Naive B cell (primary cell): ENCODE data around the gene DEAF1. TPM values are rescaled to one million over a fixed set of nuclear protein-coding genes. Genes with fewer than 3 reads are reported as not detected.
A peak's percentile ranks its signal among the peaks of the same experiment; 100 is the strongest.

ENCODE experiments used
- ATAC-seq, 2 donors: fragments of 150-1000 bp; cut with Tn5 transposase; 2 replicates each; pipeline ENCODE4 v1.10.0; 2021; ENCODE audit warnings: low read depth in 2 of 2, mild to moderate bottlenecking in 2 of 2, moderate library complexity in 2 of 2
- DNase-seq: peaks from one replicate; pipeline ENCODE4 v3.0.0; 2022
- H3K27ac Mint-ChIP-seq, 6 donors: one replicate each; pipeline ENCODE4 v1.8.0; 2020 to 2022; ENCODE audit warnings: mild to moderate bottlenecking in 6 of 6, mixed read lengths in 6 of 6, moderate library complexity in 5 of 6, inconsistent platforms in 2 of 6
- H3K27me3 Mint-ChIP-seq, 3 donors: one replicate each; pipeline ENCODE4 v1.8.0; 2021 to 2022; ENCODE audit warnings: mixed read lengths in 3 of 3, mild to moderate bottlenecking in 1 of 3
- H3K36me3 Mint-ChIP-seq, 2 donors: one replicate each; pipeline ENCODE4 v1.8.0; 2020 to 2022; ENCODE audit warnings: mixed read lengths in 2 of 2, inconsistent platforms in 1 of 2, mild to moderate bottlenecking in 1 of 2
- H3K4me1 Mint-ChIP-seq, 3 donors: one replicate each; pipeline ENCODE4 v1.8.0; 2020 to 2022; ENCODE audit warnings: mixed read lengths in 3 of 3, inconsistent platforms in 1 of 3, mild to moderate bottlenecking in 1 of 3, moderate library complexity in 1 of 3
- H3K4me3 Mint-ChIP-seq, 8 donors: one replicate each; pipeline ENCODE4 v1.8.0; 2020 to 2022; ENCODE audit warnings: mild to moderate bottlenecking in 8 of 8, mixed read lengths in 8 of 8, moderate library complexity in 8 of 8, inconsistent platforms in 2 of 8
- H3K9me3 Mint-ChIP-seq, 7 donors: one replicate each; pipeline ENCODE4 v1.8.0; 2020 to 2022; ENCODE audit warnings: mixed read lengths in 7 of 7, mild to moderate bottlenecking in 5 of 7, inconsistent platforms in 2 of 7, moderate library complexity in 1 of 7
- polyA plus RNA-seq, 6 donors: library from polyadenylated mRNA; unstranded; fragments of 300-500 nt; fragmentation: Illumina TruSeq; gene quantifications; one replicate each; pipeline ENCODE4 v1.2.3, GENCODE V29; 2021; ENCODE audit warnings: low read depth in 6 of 6

The DEAF1 gene
- polyA plus RNA-seq, 6 donors from 2014 or later, result 16.7 to 39.8 (median 24.7) TPM

GRCh38 chr11:624705-625635, 70.1 kb downstream of the DEAF1 start, which contains the start of gene CDHR5:
Gene CDHR5, minus strand, starts transcription at chr11:624955. Its CDS starts 53 bp downstream, at chr11:624902.
- H3K27me3 Mint-ChIP-seq, result peaks cover 16 to 47% (median 27%) of the 10 kb centered on the region in 3 donors
- H3K27ac Mint-ChIP-seq, result no peak within 1 kb of the TSS
- no peaks in the 10 kb centered on the region for H3K36me3 Mint-ChIP-seq
- ATAC-seq (no peak), DNase-seq (no peak)
- no peaks in the 10 kb centered on the region for H3K9me3 Mint-ChIP-seq
- peaks cover 20 to 28% (median 23%) of the 10 kb centered on the region in 3 donors for H3K4me1 Mint-ChIP-seq
- H3K4me3 Mint-ChIP-seq, result no peak within 1 kb of the TSS

DNA sequence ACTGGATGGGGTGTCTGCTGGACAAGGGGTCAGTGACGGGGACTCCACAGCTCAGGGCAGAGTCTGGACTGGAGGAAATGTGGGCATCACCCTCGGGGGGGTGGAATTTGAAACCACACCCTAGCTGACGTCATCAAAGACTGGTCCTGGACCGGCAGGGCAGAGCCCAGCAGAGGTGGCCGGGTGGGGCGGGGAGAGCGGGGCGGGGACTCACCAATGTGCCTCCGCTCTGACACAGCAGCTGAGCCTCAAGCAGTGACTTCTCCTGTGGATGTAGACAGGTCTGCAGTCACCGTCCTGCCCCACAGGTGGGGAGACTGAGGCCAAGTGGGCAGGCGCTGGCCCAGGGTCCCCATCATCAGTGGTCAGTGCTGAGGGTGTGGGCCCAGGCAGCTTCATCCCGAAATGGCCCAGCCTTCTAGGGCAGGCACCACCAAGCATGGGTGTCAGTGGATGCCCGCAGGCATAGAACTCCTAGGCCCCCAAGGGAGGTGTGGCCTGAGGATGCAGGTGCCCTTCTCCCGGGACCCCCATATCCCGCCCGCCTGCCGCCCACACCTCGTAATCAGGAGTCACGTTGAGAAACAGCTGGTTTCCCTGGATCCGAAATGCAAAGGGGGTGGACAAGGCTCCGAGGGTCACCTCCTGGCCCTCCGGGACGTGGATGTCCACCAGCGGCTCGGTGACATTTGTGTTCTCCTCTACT, 70.9 kb downstream of the DEAF1 start:
- no peak for DNase-seq
- H3K27me3 Mint-ChIP-seq, result peaks cover 11 to 46% (median 26%) of the 10 kb centered on the region in 3 donors
- H3K9me3 Mint-ChIP-seq, result no peaks in the 10 kb centered on the region
- H3K4me1 Mint-ChIP-seq, result peaks cover 16 to 22% (median 19%) of the 10 kb centered on the region in 3 donors
- H3K27ac Mint-ChIP-seq, result no peak overlapping the region
- no peak for ATAC-seq
- H3K4me3 Mint-ChIP-seq, result no peak overlapping the region
- no peaks in the 10 kb centered on the region for H3K36me3 Mint-ChIP-seq

GRCh38 chr11:623349-623869, 71.6 kb downstream of the DEAF1 start:
- Mint-ChIP-seq H3K27ac (peak overlapping the region in 1 of 6 donors; percentile 76), H3K36me3 (no peaks in the 10 kb centered on the region), H3K4me3 (no peak overlapping the region), H3K9me3 (no peaks in the 10 kb centered on the region), H3K27me3 (peaks cover 7 to 39% (median 18%) of the 10 kb centered on the region in 3 donors), H3K4me1 (peaks cover 8 to 15% (median 11%) of the 10 kb centered on the region in 3 donors)
- DNase-seq (no peak), ATAC-seq (no peak)

DNA sequence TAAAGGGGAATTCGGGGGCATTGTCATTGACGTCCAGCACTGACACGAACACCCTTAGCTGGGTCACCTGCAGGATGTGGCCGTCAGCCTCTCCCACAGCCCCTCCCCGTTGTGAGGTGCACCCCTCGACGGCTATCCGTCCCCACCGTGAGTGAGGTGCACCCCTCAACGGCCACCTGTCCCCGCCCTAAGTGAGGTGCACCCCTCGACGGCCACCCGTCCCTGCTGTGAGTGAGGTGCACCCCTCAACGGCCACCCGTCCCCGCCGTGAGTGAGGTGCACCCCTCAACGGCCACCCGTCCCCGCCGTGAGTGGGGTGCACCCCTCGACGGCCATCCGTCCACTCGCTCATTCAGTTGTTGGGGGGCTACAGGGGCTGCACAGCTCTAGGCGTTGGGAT, 73.2 kb downstream of the DEAF1 start:
- H3K4me3 Mint-ChIP-seq, result peak overlapping the region in 1 of 8 donors; percentile 34
- H3K27me3 Mint-ChIP-seq, result peaks cover 0 to 29% (median 8%) of the 10 kb centered on the region in 3 donors
- H3K4me1 Mint-ChIP-seq, result peaks cover 2 to 6% (median 5%) of the 10 kb centered on the region in 3 donors
- DNase-seq (no peak), ATAC-seq (no peak)
- H3K9me3 Mint-ChIP-seq, result no peaks in the 10 kb centered on the region
- no peaks in the 10 kb centered on the region for H3K36me3 Mint-ChIP-seq
- H3K27ac Mint-ChIP-seq, result peak overlapping the region in 1 of 6 donors; percentile 53

DNA sequence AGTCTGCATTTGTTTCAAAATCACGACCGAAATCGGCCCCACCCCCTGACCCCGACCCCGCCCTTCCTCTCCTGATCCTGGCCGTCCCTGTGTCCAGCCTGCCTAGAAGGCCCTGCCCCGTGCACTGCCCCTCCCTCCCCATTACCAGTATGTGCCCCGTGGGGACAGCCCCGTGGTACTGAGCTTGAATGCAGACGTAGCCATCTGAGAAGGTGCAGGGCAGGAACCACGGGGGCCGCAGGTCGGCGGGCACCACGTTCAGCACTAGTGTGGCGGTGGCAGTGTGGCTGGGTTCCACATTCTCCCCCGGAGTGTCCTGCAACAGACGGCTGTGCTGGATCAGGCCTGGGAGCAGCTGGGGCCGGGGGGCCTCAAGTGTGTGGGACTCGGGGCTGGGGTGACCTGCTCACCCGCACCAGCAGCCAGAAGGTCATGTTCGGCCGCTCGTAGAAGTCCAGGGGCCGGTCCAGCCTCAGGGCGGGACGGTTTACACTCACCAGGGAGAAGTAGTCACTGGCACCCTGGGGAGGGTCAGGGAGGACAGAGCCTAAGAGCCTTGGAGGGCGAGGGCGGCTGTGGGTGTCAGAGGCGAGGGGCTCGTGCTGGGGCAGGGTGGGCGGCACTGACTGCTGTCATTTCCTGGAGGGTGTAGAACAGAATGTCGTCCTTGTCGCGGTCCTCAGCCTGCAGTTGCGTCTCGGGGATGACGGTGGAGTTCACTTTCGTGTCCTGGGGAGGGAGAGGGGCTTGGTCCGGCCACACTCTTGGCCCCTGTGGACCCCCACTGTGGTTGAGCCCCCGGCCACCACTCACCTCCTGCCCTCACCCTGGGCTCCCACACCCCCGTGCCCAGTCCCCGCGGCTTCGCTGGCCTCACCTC, 73.8 kb downstream of the DEAF1 start:
- peaks cover 6 to 10% (median 9%) of the 10 kb centered on the region in 3 donors for H3K4me1 Mint-ChIP-seq
- no peaks in the 10 kb centered on the region for H3K36me3 Mint-ChIP-seq
- peak overlapping the region in 1 of 6 donors; percentile 53 for H3K27ac Mint-ChIP-seq
- DNase-seq (no peak), ATAC-seq (no peak)
- H3K27me3 Mint-ChIP-seq, result peaks cover 0 to 24% (median 8%) of the 10 kb centered on the region in 3 donors
- H3K9me3 Mint-ChIP-seq, result no peaks in the 10 kb centered on the region
- H3K4me3 Mint-ChIP-seq, result peak overlapping the region in 1 of 8 donors; percentile 34

DNA sequence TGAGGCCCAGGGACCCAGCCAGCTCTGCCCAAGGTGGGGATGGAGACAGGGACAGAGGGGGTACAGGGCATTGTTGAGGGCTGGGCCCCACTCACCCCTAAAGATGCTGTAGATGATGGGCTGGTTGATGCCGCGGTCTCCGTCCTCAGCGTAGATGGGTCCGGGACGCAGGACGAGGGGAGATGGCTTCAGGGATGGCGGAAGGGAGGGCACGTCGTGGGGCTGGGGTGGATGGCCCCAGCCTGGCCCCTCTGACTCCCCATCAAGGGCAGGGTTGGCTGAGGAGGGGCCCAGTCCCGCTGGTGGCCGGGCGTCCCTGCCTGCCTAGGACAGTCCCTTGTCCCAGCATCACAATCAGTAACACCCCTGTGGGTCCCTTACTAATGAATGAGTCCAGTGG, 74.8 kb downstream of the DEAF1 start:
- no peaks in the 10 kb centered on the region for H3K36me3 Mint-ChIP-seq
- H3K27me3 Mint-ChIP-seq, result peaks cover 0 to 18% (median 8%) of the 10 kb centered on the region in 3 donors
- H3K9me3 Mint-ChIP-seq, result no peaks in the 10 kb centered on the region
- H3K4me3 Mint-ChIP-seq, result no peak overlapping the region
- H3K27ac Mint-ChIP-seq, result no peak overlapping the region
- no peak for DNase-seq
- ATAC-seq, result no peak
- peaks cover 11 to 16% (median 13%) of the 10 kb centered on the region in 3 donors for H3K4me1 Mint-ChIP-seq

GRCh38 chr11:619628-620050, 75.4 kb downstream of the DEAF1 start:
- Mint-ChIP-seq H3K9me3 (no peaks in the 10 kb centered on the region), H3K36me3 (no peaks in the 10 kb centered on the region), H3K4me3 (no peak overlapping the region), H3K27ac (peak overlapping the region in 1 of 6 donors; percentile 24), H3K27me3 (peaks cover 0 to 12% (median 8%) of the 10 kb centered on the region in 3 donors), H3K4me1 (peaks cover 11 to 18% (median 13%) of the 10 kb centered on the region in 3 donors)
- DNase-seq, result no peak
- ATAC-seq, result no peak

DNA sequence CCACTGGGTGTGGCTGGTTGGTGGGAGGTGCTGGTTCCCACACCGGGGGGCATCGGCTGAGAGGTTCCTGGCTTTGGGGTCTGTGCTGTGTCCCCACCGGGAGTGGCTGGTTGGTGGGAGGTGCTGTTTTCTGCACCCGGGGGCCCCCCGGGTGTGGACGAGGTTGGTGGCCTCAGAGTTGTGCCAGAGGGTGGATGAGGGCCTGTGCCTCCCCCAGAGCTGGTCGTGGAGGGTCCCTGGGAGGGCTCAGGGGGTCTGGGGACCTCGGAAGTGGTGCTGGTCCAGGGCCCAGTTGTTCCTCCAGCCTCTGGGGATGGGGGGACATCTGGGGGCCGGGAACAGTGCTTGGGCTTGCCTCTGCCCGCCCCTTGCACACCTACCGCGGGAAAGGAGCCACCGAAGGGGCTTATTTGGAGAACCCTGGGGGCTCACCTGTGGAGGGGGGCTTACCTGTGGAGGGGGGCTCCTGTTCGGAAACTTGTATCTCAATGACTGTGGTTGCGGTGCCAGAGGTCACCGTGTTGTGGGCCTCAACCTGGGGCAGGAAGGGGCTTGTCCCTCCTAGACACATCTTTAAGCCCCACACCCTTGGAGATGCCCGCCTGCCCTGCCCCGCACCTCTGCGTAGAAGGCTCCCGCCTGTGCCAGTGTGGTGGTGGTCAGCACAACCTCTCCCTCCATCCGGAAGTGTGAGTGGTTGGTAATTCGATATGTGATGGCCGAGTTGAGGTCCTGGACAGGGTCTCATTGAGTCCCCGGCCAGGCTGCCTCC, 76.0 kb downstream of the DEAF1 start:
- H3K27me3 Mint-ChIP-seq, result peaks cover 0 to 8% (median 8%) of the 10 kb centered on the region in 3 donors
- peak overlapping the region in 2 of 6 donors; percentile 78 to 81 for H3K27ac Mint-ChIP-seq
- DNase-seq, result no peak
- H3K9me3 Mint-ChIP-seq, result no peaks in the 10 kb centered on the region
- peaks cover 11 to 23% (median 13%) of the 10 kb centered on the region in 3 donors for H3K4me1 Mint-ChIP-seq
- H3K4me3 Mint-ChIP-seq, result peak overlapping the region in 3 of 8 donors; percentile 15 to 73 (median 38)
- no peak for ATAC-seq
- no peaks in the 10 kb centered on the region for H3K36me3 Mint-ChIP-seq

DNA sequence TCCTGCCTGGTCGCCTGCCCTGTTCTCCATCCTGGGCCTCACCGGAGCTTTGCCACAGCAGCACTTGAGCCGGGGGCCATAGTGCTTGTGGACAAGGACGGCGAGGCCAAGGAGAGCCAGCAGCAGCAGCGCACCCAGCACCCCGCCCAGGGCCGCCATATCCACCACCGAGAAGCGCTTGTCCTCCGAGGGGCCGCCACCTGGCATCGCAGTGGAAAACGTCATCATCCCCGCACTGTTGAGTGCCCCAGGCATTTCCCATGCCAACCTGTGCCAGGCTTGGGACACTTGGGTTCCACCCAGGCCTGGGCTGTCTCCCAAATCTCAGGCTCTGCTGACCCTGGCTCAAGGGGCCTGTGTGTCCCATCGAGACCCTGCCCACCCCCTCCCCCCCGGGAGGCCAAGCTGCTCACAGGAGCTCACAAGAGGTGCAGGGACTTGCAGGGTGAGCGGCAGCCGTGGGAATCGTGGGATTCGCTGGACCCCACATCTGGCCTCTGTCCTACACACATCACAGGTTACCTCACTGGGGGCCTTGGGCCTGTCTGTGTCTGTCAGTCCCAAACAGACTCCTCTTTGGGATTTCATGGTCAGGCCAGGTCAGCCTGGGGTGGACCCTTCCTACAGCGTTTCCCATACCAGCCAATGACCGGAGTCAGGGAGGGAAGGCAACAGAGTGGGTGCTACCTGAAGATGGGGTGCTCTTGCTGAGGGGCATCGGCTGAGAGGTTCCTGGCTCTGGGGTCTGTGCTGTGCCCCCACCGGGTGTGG, 76.9 kb downstream of the DEAF1 start:
- Mint-ChIP-seq H3K4me3 (peak overlapping the region in 3 of 8 donors; percentile 16 to 38 (median 19)), H3K36me3 (no peaks in the 10 kb centered on the region), H3K4me1 (peaks cover 11 to 23% (median 13%) of the 10 kb centered on the region in 3 donors), H3K27ac (peak overlapping the region in 2 of 6 donors; percentile 74 to 81), H3K9me3 (no peaks in the 10 kb centered on the region), H3K27me3 (peaks cover 0 to 2% (median 1%) of the 10 kb centered on the region in 3 donors)
- no peak for DNase-seq
- no peak for ATAC-seq

- H3K27me3 Mint-ChIP-seq, result no peaks in the 10 kb centered on the region
- no peaks in the 10 kb centered on the region for H3K36me3 Mint-ChIP-seq
- ATAC-seq (no peak), DNase-seq (no peak)
- H3K4me1 Mint-ChIP-seq, result peaks cover 11 to 24% (median 13%) of the 10 kb centered on the region in 3 donors
- peak overlapping the region in 3 of 8 donors; percentile 19 to 92 (median 90) for H3K4me3 Mint-ChIP-seq
- no peaks in the 10 kb centered on the region for H3K9me3 Mint-ChIP-seq
- peak overlapping the region in 2 of 6 donors; percentile 33 to 38 for H3K27ac Mint-ChIP-seq
These were observed 77.7 kb downstream of the DEAF1 start for GRCh38 chr11:617199-617911.
